ENCODE data around the gene RBL2.

RBL2 gene

DNA sequence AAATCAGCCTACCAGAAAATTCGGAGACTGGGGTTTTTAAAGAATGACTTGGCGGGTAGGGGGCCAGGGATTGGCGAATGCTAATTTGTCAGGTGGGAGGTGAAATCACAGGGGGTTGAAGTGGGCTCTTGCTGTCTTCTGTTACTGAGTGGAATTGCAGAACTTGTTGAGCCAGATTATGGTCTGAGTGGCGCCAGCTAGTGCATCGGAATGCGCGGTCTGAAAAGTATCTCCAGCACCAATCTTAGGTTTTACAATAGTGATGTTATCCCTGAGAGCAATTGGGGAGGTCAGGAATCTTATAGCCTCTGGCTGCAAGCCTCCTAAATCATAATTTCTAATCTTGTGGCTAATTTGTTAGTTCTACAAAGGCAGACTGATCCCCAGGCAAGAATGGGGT, 762 bp upstream of the RBL2 start:
- TF ChIP-seq CTCF (IDR thresholded peaks at IDR 0.05) (no peak), ZFX (IDR thresholded peaks at IDR 0.05; ENCODE audit: borderline replicate concordance) (no peak)
- H3K27ac ChIP-seq: peak overlapping the region; percentile 85

- TF ChIP-seq ZFX (IDR thresholded peaks at IDR 0.05; ENCODE audit: borderline replicate concordance) (no peak), CTCF (IDR thresholded peaks at IDR 0.05) (no peak)
- peak overlapping the region; percentile 85 for H3K27ac ChIP-seq
Observed at GRCh38 chr16:53433930-53434376, 318 bp upstream of the RBL2 start.

GRCh38 chr16:53435066-53435688, 906 bp downstream of the RBL2 start:
- TF ChIP-seq CTCF (IDR thresholded peaks at IDR 0.05) (no peak), ZFX (IDR thresholded peaks at IDR 0.05; ENCODE audit: borderline replicate concordance) (no peak)

GRCh38 chr16:53440125-53440524, 5.9 kb downstream of the RBL2 start:
- H3K27ac ChIP-seq: no peak overlapping the region
- TF ChIP-seq ZFX (IDR thresholded peaks at IDR 0.05; ENCODE audit: borderline replicate concordance) (no peak), CTCF (IDR thresholded peaks at IDR 0.05) (no peak)

More at GRCh38 chr16:53435066-53435688, 906 bp downstream of the RBL2 start:
- H3K27ac ChIP-seq: peak overlapping the region; percentile 85

- no peak overlapping the region for H3K27ac ChIP-seq
- TF ChIP-seq ZFX (IDR thresholded peaks at IDR 0.05; ENCODE audit: borderline replicate concordance) (no peak), CTCF (IDR thresholded peaks at IDR 0.05) (no peak)
Observed at GRCh38 chr16:53445534-53445933, 11.3 kb downstream of the RBL2 start.

- no peak overlapping the region for H3K27ac ChIP-seq
- TF ChIP-seq CTCF (IDR thresholded peaks at IDR 0.05) (no peak), ZFX (IDR thresholded peaks at IDR 0.05; ENCODE audit: borderline replicate concordance) (no peak)
Observed at GRCh38 chr16:53446090-53446489, 11.8 kb downstream of the RBL2 start.

- TF ChIP-seq ZFX (IDR thresholded peaks at IDR 0.05; ENCODE audit: borderline replicate concordance): no peak
- no peak for TF ChIP-seq CTCF (IDR thresholded peaks at IDR 0.05)
- H3K27ac ChIP-seq: no peak overlapping the region
Observed at GRCh38 chr16:53449816-53450517, 15.7 kb downstream of the RBL2 start.
